ENCODE data around the gene TRPM6. TPM values are rescaled to one million over a fixed set of nuclear protein-coding genes. Genes with fewer than 3 reads are reported as not detected.

The TRPM6 gene
- total and polyA plus RNA-seq, 4 experiments from 2014 or later: not detected

DNA sequence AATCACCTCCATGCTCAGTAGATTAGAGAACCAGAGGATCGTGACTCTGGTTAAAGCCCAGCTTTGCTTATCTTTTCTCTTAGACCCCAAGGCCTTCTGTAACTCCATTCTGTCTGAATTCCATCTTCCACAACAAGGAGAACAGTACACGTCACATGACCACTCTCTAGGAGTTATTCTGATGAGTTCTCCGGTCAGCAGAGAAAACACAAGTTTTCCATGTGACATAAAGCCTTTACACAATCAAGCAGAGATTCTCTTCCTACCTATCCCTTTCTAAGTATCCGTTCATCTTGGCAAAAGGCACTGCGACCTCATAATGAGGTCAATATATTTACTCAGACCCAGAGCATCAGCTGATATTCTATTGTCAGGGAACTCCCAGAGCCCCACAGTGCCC is 112.3 kb downstream of the TRPM6 start:
- peaks cover 12 to 21% of the 10 kb centered on the region in 2 donors for H3K27me3 Mint-ChIP-seq
- H3K4me1 Mint-ChIP-seq: peaks cover 0 to 3% (median 2%) of the 10 kb centered on the region in 4 donors
- no peaks in the 10 kb centered on the region for H3K36me3 ChIP-seq (ENCODE audit: insufficient read depth, low read length)
- no peak overlapping the region for H3K4me3 ChIP-seq (ENCODE audit: low read length in 2 of 2)
- ChIA-PET POLR2A (ENCODE audit: partially characterized antibody) (no interaction called here), CTCF (ENCODE audit: partially characterized antibody) (interaction anchor here (0.6 to 9.9 kb wide), 29 partner anchors 8 to 490 kb away, joined by 3 to 284 read pairs (median 6); partner anchors contain the start of genes NMRK1 and OSTF1)
- no peak for DNase-seq
- no peaks in the 10 kb centered on the region for H3K9me3 ChIP-seq (ENCODE audit: control insufficient read depth in 1 of 2, low read length in 2 of 2)
- H3K27ac ChIP-seq (ENCODE audit: low read depth, low read length): no peak overlapping the region
- no peaks in the 10 kb centered on the region for H3K9me3 Mint-ChIP-seq
- no peaks in the 10 kb centered on the region for H3K4me1 ChIP-seq (ENCODE audit: insufficient read depth, low read length)
- H3K36me3 Mint-ChIP-seq: no peaks in the 10 kb centered on the region
- intact Hi-C loops (cut with micrococcal nuclease): loop anchor here (2.0 kb wide), 1 partner anchor 1527 kb away; no protein-coding TSS in a partner anchor
- H3K27ac Mint-ChIP-seq: no peak overlapping the region
- no peaks in the 10 kb centered on the region for H3K27me3 ChIP-seq (ENCODE audit: insufficient read depth, low read length)
- H3K4me3 Mint-ChIP-seq: no peak overlapping the region

DNA sequence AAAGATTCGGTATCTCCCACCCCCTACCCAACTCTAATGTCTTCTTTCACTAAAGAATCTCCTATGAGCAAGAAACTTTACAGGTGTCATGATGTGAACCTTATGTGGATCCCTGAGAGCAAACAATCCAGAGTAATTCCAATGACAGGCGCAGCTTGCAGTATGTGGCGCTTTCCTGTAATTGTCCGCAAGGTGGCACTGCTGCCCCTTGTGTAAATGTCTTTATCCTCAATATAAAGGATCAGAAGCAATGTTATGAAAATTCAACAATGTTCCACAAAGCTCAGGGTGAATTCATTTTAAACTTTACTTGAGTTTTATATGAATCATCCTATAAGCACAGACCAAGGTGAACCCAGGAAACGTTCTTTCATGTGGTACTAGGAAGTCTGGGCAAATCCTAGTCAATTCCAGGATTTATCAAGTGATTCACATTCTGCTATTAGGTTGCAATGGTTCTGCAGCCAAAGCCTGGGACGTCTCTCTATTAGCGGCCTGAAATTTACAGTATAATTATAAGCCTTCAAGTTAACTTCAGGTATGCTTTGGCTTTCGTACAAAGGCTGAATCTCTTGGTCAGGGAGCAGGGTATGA is 113.7 kb downstream of the TRPM6 start:
- peak; percentile 61 to 66 (median 61) for DNase-seq
- H3K27me3 Mint-ChIP-seq: peaks cover 14 to 19% of the 10 kb centered on the region in 2 donors
- Histone ChIP-seq H3K27ac (ENCODE audit: low read depth, low read length) (no peak overlapping the region), H3K4me1 (ENCODE audit: insufficient read depth, low read length) (no peaks in the 10 kb centered on the region), H3K9me3 (ENCODE audit: control insufficient read depth in 1 of 2, low read length in 2 of 2) (no peaks in the 10 kb centered on the region), H3K36me3 (ENCODE audit: insufficient read depth, low read length) (no peaks in the 10 kb centered on the region), H3K4me3 (ENCODE audit: low read length in 2 of 2) (no peak overlapping the region), H3K27me3 (ENCODE audit: insufficient read depth, low read length) (no peaks in the 10 kb centered on the region)
- CTCF ChIA-PET (ENCODE audit: partially characterized antibody): interaction anchor here (0.8 to 9.9 kb wide), 37 partner anchors 10 to 1529 kb away, joined by 3 to 284 read pairs (median 5); partner anchors contain the start of genes C9orf40, NMRK1 and OSTF1
- no peak overlapping the region for H3K4me3 Mint-ChIP-seq
- no peaks in the 10 kb centered on the region for H3K9me3 Mint-ChIP-seq
- POLR2A ChIA-PET (ENCODE audit: partially characterized antibody): interaction anchor here (0.8 to 1.4 kb wide), 3 partner anchors 224 to 300 kb away, joined by 3 to 4 read pairs (median 3); no protein-coding TSS in a partner anchor
- H3K27ac Mint-ChIP-seq: no peak overlapping the region
- intact Hi-C loops (cut with micrococcal nuclease): loop anchor here (1.0 to 5.0 kb wide), 4 partner anchors 178 to 1529 kb away; partner anchors contain the start of gene C9orf40
- H3K4me1 Mint-ChIP-seq: peaks cover 0 to 3% (median 2%) of the 10 kb centered on the region in 4 donors
- no peaks in the 10 kb centered on the region for H3K36me3 Mint-ChIP-seq

DNA sequence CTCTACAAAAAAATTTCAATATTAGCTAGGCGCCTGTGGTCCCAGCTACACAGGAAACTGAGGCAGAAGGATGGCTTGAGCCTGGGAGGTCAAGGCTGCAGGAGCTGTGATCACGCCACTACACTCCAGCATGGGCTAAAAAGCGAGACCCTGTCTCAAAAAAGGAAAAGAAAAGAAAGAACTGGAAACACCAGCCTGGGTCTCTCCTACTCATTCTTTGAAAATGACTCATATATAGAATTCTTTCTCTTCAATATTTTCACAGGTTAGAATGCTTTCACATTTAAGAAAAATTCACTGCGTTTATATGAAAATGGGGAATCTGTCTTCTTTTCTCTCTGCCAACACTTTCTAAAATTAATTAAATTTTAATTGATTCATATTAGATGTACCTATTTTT is 115.6 kb downstream of the TRPM6 start:
- intact Hi-C loops (cut with micrococcal nuclease): loop anchor here (5.0 kb wide), 2 partner anchors 180 to 415 kb away; partner anchors contain the start of gene C9orf40
- no peak overlapping the region for H3K27ac Mint-ChIP-seq
- POLR2A ChIA-PET (ENCODE audit: partially characterized antibody): no interaction called here
- H3K9me3 Mint-ChIP-seq: no peaks in the 10 kb centered on the region
- peaks cover 12 to 24% of the 10 kb centered on the region in 2 donors for H3K27me3 Mint-ChIP-seq
- no peaks in the 10 kb centered on the region for H3K36me3 Mint-ChIP-seq
- H3K4me1 Mint-ChIP-seq: peaks cover 0 to 3% (median 2%) of the 10 kb centered on the region in 4 donors
- no peaks in the 10 kb centered on the region for H3K4me1 ChIP-seq (ENCODE audit: insufficient read depth, low read length)
- H3K4me3 Mint-ChIP-seq: no peak overlapping the region
- no peak overlapping the region for H3K27ac ChIP-seq (ENCODE audit: low read depth, low read length)
- H3K9me3 ChIP-seq (ENCODE audit: control insufficient read depth in 1 of 2, low read length in 2 of 2): no peaks in the 10 kb centered on the region
- DNase-seq: no peak
- H3K36me3 ChIP-seq (ENCODE audit: insufficient read depth, low read length): no peaks in the 10 kb centered on the region
- CTCF ChIA-PET (ENCODE audit: partially characterized antibody): interaction anchor here (0.7 to 9.9 kb wide), 17 partner anchors 12 to 1571 kb away, joined by 3 to 284 read pairs (median 6); no protein-coding TSS in a partner anchor
- H3K27me3 ChIP-seq (ENCODE audit: insufficient read depth, low read length): no peaks in the 10 kb centered on the region
- no peak overlapping the region for H3K4me3 ChIP-seq (ENCODE audit: low read length in 2 of 2)

DNA sequence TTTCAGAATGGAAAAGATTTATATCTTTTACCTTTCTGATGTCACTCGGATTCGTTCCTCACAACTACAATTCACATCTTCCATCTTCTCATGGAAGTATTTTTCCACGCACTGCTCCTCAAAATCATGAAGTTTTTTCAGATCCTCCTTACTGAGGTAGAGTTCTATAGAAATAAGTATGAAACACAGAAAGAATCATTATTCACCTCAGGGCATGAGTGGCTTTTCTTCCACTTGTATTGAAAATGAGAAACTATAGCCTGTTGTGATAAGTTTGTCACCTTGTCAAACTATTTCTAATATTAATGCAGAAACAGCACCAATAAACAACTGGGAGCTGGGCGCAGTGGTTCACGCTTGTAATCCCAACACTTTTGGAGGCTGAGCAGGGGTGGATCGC is 116.0 kb downstream of the TRPM6 start:
- Histone ChIP-seq H3K27me3 (ENCODE audit: insufficient read depth, low read length) (no peaks in the 10 kb centered on the region), H3K4me3 (ENCODE audit: low read length in 2 of 2) (no peak overlapping the region), H3K4me1 (ENCODE audit: insufficient read depth, low read length) (no peaks in the 10 kb centered on the region), H3K9me3 (ENCODE audit: control insufficient read depth in 1 of 2, low read length in 2 of 2) (no peaks in the 10 kb centered on the region), H3K36me3 (ENCODE audit: insufficient read depth, low read length) (no peaks in the 10 kb centered on the region), H3K27ac (ENCODE audit: low read depth, low read length) (no peak overlapping the region)
- DNase-seq: no peak
- ChIA-PET POLR2A (ENCODE audit: partially characterized antibody) (no interaction called here), CTCF (ENCODE audit: partially characterized antibody) (interaction anchor here (0.8 to 9.9 kb wide), 5 partner anchors 12 to 1571 kb away, joined by 3 to 284 read pairs (median 9); no protein-coding TSS in a partner anchor)
- peaks cover 12 to 24% of the 10 kb centered on the region in 2 donors for H3K27me3 Mint-ChIP-seq
- no peaks in the 10 kb centered on the region for H3K9me3 Mint-ChIP-seq
- no peak overlapping the region for H3K27ac Mint-ChIP-seq
- peaks cover 0 to 3% (median 2%) of the 10 kb centered on the region in 4 donors for H3K4me1 Mint-ChIP-seq
- intact Hi-C loops (cut with micrococcal nuclease): loop anchor here (5.0 kb wide), 2 partner anchors 181 to 416 kb away; partner anchors contain the start of gene C9orf40
- H3K36me3 Mint-ChIP-seq: no peaks in the 10 kb centered on the region
- H3K4me3 Mint-ChIP-seq: no peak overlapping the region

DNA sequence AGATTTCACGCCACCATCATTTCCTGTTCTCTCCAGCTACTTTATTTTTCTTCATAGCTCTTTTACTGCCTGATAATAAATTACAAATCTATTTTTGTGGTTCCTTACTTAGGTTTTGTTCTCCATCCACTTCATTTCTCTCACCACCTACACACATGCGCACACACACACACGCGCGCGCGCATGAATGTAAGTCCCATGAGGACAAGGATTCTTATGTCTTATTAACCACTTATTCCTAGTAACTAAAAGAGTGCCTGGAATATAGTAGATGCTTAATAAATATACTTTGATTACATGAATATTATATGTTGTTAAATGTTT is 116.5 kb downstream of the TRPM6 start:
- no peaks in the 10 kb centered on the region for H3K4me1 ChIP-seq (ENCODE audit: insufficient read depth, low read length)
- no peak overlapping the region for H3K4me3 ChIP-seq (ENCODE audit: low read length in 2 of 2)
- peaks cover 0 to 3% (median 2%) of the 10 kb centered on the region in 4 donors for H3K4me1 Mint-ChIP-seq
- CTCF ChIA-PET (ENCODE audit: partially characterized antibody): interaction anchor here (1.2 to 9.9 kb wide), 6 partner anchors 13 to 319 kb away, joined by 3 to 284 read pairs (median 6); no protein-coding TSS in a partner anchor
- peak in 1 of 5 donors; percentile 2 for DNase-seq
- H3K4me3 Mint-ChIP-seq: no peak overlapping the region
- H3K36me3 ChIP-seq (ENCODE audit: insufficient read depth, low read length): no peaks in the 10 kb centered on the region
- POLR2A ChIA-PET (ENCODE audit: partially characterized antibody): interaction anchor here (1.4 kb wide), 1 partner anchor 181 kb away, joined by 3 read pairs; the partner anchor contains the start of gene C9orf40
- no peaks in the 10 kb centered on the region for H3K27me3 ChIP-seq (ENCODE audit: insufficient read depth, low read length)
- no peak overlapping the region for H3K27ac ChIP-seq (ENCODE audit: low read depth, low read length)
- H3K9me3 Mint-ChIP-seq: no peaks in the 10 kb centered on the region
- H3K36me3 Mint-ChIP-seq: no peaks in the 10 kb centered on the region
- H3K27ac Mint-ChIP-seq: peak overlapping the region in 1 of 7 donors; percentile 49
- no peaks in the 10 kb centered on the region for H3K9me3 ChIP-seq (ENCODE audit: control insufficient read depth in 1 of 2, low read length in 2 of 2)
- intact Hi-C loops (cut with micrococcal nuclease): loop anchor here (5.0 kb wide), 2 partner anchors 181 to 416 kb away; partner anchors contain the start of gene C9orf40
- peaks cover 12 to 24% of the 10 kb centered on the region in 2 donors for H3K27me3 Mint-ChIP-seq

DNA sequence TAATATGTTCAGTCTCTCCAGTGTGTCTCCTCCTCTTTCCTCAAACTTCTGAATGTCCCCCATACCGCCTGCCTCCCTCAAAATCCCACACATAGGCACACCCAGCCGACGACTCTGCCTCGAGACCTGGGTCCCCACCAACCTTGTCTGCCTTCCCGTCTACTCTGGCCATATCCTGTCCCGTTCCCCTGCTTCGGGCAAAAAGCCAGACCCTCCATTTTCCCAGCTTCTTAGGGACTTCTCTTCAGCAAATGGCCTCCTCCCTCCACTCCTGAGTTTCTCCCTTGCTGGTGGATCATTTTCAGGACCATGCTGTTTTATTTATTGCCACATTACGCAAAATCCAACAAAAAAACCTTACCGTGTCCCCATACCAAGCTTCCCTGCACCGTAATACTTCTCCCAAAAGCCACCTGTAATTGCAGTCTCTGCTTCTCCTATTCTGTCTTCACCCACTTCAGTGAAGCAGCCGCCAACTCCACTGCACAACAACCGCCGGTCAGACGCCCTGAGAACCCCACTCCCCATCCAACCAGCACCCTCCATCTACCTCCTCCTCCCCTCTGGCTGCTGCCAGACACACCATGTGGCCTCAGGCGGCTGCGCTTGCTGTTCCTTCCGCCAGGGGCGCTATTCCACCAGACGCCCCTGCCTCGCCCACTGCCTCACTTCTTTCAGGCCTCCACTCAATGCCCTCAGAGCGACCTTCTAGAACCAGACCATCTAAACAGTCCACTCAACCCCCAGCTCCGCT is 117.0 kb downstream of the TRPM6 start:
- CTCF ChIA-PET (ENCODE audit: partially characterized antibody): interaction anchor here (0.9 to 9.9 kb wide), 8 partner anchors 8 to 320 kb away, joined by 3 to 284 read pairs (median 4); no protein-coding TSS in a partner anchor

More for the DNA sequence above, 117.0 kb downstream of the TRPM6 start:
- H3K27ac Mint-ChIP-seq: no peak overlapping the region
- H3K4me3 Mint-ChIP-seq: peak overlapping the region in 1 of 8 donors; percentile 5
- no peaks in the 10 kb centered on the region for H3K36me3 Mint-ChIP-seq
- Histone ChIP-seq H3K36me3 (ENCODE audit: insufficient read depth, low read length) (no peaks in the 10 kb centered on the region), H3K9me3 (ENCODE audit: control insufficient read depth in 1 of 2, low read length in 2 of 2) (no peaks in the 10 kb centered on the region), H3K4me3 (ENCODE audit: low read length in 2 of 2) (no peak overlapping the region), H3K4me1 (ENCODE audit: insufficient read depth, low read length) (no peaks in the 10 kb centered on the region), H3K27ac (ENCODE audit: low read depth, low read length) (no peak overlapping the region), H3K27me3 (ENCODE audit: insufficient read depth, low read length) (no peaks in the 10 kb centered on the region)
- intact Hi-C loops (cut with micrococcal nuclease): loop anchor here (5.0 kb wide), 2 partner anchors 182 to 417 kb away; partner anchors contain the start of gene C9orf40
- no peaks in the 10 kb centered on the region for H3K9me3 Mint-ChIP-seq
- peaks cover 12 to 24% of the 10 kb centered on the region in 2 donors for H3K27me3 Mint-ChIP-seq
- peaks cover 0 to 3% (median 2%) of the 10 kb centered on the region in 4 donors for H3K4me1 Mint-ChIP-seq
- POLR2A ChIA-PET (ENCODE audit: partially characterized antibody): interaction anchor here (0.6 to 1.4 kb wide), 2 partner anchors 19 to 182 kb away, joined by 3 read pairs; partner anchors contain the start of gene C9orf40
- DNase-seq: peak; percentile 19 to 39 (median 29)

Data from CD4-positive, alpha-beta memory T cell (primary cell).